AG09309 (cell line): ENCODE results near the gene PVALB.

Experiments used
- DNase-seq: peaks from one replicate; pipeline ENCODE4 v3.0.0-alpha.2; 2010; ENCODE audit warnings: low read depth
- H3K4me3 ChIP-seq: 2 replicates; pipeline ENCODE4 v1.5.1; 2011; ENCODE audit warnings: mild to moderate bottlenecking, low read depth, low read length, moderate library complexity; ENCODE audit not compliant: control insufficient read depth
- CTCF ChIP-seq: IDR thresholded peaks from 2 replicates; pipeline ENCODE4 v1.5.1; 2011; ENCODE audit warnings: mild to moderate bottlenecking, low read depth, low read length, inconsistent platforms; ENCODE audit not compliant: insufficient read depth, control insufficient read depth; ENCODE audit errors: missing control alignments

The PVALB gene

GRCh38 chr22:36856121-36856791, 39.4 kb upstream of the PVALB start:
- DNase-seq = peak; percentile 47
- no peak overlapping the region for H3K4me3 ChIP-seq
- TF ChIP-seq CTCF = peak; percentile 100

GRCh38 chr22:36855478-36855877, 38.6 kb upstream of the PVALB start:
- no peak for DNase-seq
- no peak overlapping the region for H3K4me3 ChIP-seq
- TF ChIP-seq CTCF = no peak

GRCh38 chr22:36853407-36854099, 36.7 kb upstream of the PVALB start:
- DNase-seq = no peak
- H3K4me3 ChIP-seq = no peak overlapping the region
- peak; percentile 75 for TF ChIP-seq CTCF

- no peak for TF ChIP-seq CTCF
- DNase-seq = no peak
- H3K4me3 ChIP-seq = no peak overlapping the region
Observed at GRCh38 chr22:36852056-36852973, 35.5 kb upstream of the PVALB start.

GRCh38 chr22:36850682-36851081, 33.8 kb upstream of the PVALB start:
- H3K4me3 ChIP-seq = no peak overlapping the region
- no peak for TF ChIP-seq CTCF
- no peak for DNase-seq

GRCh38 chr22:36850056-36850455, 33.2 kb upstream of the PVALB start:
- TF ChIP-seq CTCF = no peak
- no peak for DNase-seq
- H3K4me3 ChIP-seq = no peak overlapping the region
